Activated T-cell treated with anti-CD3 and anti-CD28 coated beads, Interleukin-2, amount 50 U/mL, for 4 hours (primary cell): ENCODE data around the gene PIWIL4. TPM values are rescaled to one million over a fixed set of nuclear protein-coding genes. Genes with fewer than 3 reads are reported as not detected.
"Not testable (repeated sequence)": the region's sequence is repeated elsewhere in the genome, so short reads cannot be mapped to it uniquely, and the experiment has no call there.

ENCODE experiments used
- ATAC-seq, 2 donors: fragments of 200-7000 bp; cut with Tn5 transposase; one replicate each; pipeline ENCODE4 v1.10.0; 2021
- DNase-seq: peaks from one replicate; pipeline ENCODE4 v3.0.0-alpha.2; 2020
- H3K27me3 Mint-ChIP-seq: one replicate; pipeline ENCODE4 v1.8.0; 2021; ENCODE audit warnings: low read depth, mixed read lengths
- H3K36me3 Mint-ChIP-seq: one replicate; pipeline ENCODE4 v1.8.0; 2022; ENCODE audit warnings: mixed read lengths; ENCODE audit not compliant: insufficient read depth
- H3K4me1 Mint-ChIP-seq: one replicate; pipeline ENCODE4 v1.8.0; 2021; ENCODE audit warnings: low read depth, mixed read lengths
- H3K4me3 Mint-ChIP-seq: one replicate; pipeline ENCODE4 v1.8.0; 2021; ENCODE audit warnings: mild to moderate bottlenecking, moderate library complexity, mixed read lengths
- H3K9me3 Mint-ChIP-seq: one replicate; pipeline ENCODE4 v1.8.0; 2021; ENCODE audit warnings: mixed read lengths
- total RNA-seq, 3 donors: library from RNA; stranded (reverse); gene quantifications; one replicate each; pipeline ENCODE4 v1.2.1, GENCODE V29; 2021

PIWIL4 gene
- total RNA-seq, 3 donors from 2014 or later, result 0.32 to 0.54 (median 0.33) TPM

DNA sequence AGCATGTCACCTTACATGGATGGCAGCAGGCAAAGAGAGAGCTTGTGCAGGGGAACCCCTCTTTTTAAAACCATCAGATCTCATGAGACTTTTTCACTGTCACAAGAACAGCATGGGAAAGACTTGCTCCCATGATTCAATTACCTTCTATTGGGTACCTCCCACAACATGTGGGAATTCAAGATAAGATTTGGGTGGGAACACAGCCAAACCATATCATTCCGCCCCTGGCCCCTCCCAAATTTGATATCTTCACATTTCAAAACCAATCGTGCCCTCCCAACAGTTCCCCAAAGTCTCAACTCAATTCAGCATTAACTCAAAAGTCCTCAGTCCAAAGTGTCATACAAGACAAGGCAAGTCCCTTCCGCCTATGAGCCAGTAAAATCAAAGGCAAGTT is 58.3 kb downstream of the PIWIL4 start:
- H3K36me3 Mint-ChIP-seq, H3K4me1 Mint-ChIP-seq, DNase-seq, H3K9me3 Mint-ChIP-seq, H3K4me3 Mint-ChIP-seq, H3K27me3 Mint-ChIP-seq, ATAC-seq: not testable (repeated sequence)

DNA sequence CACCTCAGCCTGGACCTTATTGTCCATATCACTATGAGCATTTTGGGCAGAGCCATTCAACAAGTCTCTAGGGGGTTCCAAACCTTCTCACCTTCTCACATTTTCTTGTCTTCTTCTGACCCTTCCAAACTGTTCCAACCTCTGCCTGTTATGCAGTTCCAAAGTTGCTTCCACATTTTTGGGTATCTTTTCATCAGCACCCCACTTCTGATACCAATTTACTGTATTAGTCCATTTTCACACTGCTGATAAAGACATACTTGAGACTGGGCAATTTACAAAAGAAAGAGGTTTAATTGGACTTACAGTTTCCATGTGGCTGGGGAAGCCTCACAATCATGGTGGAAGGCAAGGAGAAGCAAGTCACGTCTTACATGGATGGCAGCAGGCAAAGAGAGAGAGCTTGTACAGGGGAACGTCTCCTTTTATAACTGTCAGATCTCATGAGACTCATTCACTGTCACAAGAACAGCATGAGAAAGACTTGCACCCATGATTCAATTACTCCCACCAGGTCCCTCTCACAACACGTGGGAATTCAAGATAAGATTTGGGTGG is 59.9 kb downstream of the PIWIL4 start:
- H3K27me3 Mint-ChIP-seq, H3K36me3 Mint-ChIP-seq, ATAC-seq, H3K4me1 Mint-ChIP-seq, DNase-seq, H3K4me3 Mint-ChIP-seq, H3K9me3 Mint-ChIP-seq: not testable (repeated sequence)

DNA sequence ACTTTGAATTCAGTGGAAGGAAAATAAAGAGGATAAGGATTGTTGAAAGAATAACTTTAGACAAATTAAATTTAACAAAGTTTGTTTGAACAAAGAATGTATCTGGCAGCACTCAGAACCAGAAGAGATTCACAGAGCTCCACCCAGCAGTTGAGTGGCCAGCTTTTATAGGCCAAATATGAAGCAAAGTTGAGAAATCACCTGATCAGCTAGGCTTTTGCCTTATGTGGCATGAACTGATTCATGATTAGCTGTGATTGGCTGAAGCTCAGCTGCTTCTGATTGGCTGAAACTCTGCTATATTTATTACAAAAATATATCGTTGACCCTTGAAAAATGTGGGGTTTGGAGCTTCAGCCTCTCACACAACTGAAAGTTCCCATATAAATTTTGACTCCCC is 62.6 kb downstream of the PIWIL4 start:
- Mint-ChIP-seq H3K4me3 (no peak overlapping the region), H3K36me3 (no peaks in the 10 kb centered on the region), H3K4me1 (no peaks in the 10 kb centered on the region), H3K27me3 (peaks cover 8% of the 10 kb centered on the region), H3K9me3 (peaks cover 7% of the 10 kb centered on the region)
- no peak for ATAC-seq
- no peak for DNase-seq

DNA sequence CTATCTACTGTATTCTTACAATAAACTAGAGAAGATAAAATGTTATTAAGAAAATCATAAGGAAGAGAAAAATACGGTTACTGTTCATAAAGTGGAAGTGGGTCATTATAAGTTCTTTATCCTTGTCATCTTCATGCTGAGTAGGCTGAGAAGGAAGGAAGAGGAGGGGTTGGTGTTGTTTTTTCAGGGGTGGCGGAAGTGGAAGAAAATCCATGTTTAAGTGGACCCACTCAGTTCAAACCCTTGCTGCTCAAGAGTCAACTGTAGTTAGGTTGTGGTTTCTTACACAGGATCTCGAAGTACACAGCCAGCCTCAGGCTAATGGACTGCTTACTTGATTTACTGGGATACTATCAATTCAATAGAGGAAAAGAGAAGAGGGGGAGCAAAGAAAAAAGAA is 63.1 kb downstream of the PIWIL4 start:
- ATAC-seq (no peak), DNase-seq (no peak)
- Mint-ChIP-seq H3K9me3 (peaks cover 7% of the 10 kb centered on the region), H3K4me3 (no peak overlapping the region), H3K36me3 (no peaks in the 10 kb centered on the region), H3K4me1 (no peaks in the 10 kb centered on the region), H3K27me3 (peaks cover 7% of the 10 kb centered on the region)

DNA sequence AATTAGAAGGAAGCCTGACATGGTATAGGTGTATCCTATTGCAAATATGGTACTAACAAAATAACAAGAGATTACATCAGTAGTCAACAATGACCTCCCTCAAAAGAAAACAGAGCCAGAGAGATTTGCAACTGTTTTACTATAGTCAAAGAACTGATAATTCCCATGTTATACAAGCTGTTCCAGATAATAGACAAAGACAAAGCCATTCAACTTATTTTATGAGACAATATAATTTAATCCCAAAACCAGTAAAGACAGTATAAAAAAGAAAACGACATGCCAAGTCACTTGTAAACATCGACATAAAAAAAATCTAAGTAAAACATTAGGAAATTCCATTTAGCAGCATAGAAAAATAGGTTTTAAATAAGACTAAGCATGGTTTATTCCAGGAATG is 65.2 kb downstream of the PIWIL4 start:
- no peak overlapping the region for H3K4me3 Mint-ChIP-seq
- no peaks in the 10 kb centered on the region for H3K36me3 Mint-ChIP-seq
- no peak for DNase-seq
- no peak for ATAC-seq
- no peaks in the 10 kb centered on the region for H3K4me1 Mint-ChIP-seq
- H3K27me3 Mint-ChIP-seq, result no peaks in the 10 kb centered on the region
- no peaks in the 10 kb centered on the region for H3K9me3 Mint-ChIP-seq

DNA sequence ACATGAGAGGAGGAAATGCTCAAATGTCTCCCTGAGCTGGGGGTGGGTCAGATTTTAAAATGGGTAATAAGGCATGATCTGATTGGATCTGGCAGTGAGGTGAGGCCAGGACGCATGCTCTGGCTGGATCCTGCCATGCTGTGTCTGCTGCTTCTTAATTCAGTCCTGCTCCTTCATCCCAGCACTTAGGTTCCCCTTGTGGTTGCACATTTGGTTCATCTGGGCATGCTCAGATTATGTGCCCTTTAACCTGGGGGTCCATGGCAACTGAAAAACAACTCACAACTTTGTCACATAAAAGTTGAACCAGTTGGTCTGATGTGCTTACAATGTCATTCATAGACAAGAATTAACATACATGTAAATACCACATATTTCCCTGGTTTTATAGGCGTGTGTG is 67.9 kb downstream of the PIWIL4 start:
- DNase-seq (no peak), ATAC-seq (no peak)
- Mint-ChIP-seq H3K4me3 (no peak overlapping the region), H3K4me1 (peaks cover 3% of the 10 kb centered on the region), H3K36me3 (no peaks in the 10 kb centered on the region), H3K27me3 (no peaks in the 10 kb centered on the region), H3K9me3 (no peaks in the 10 kb centered on the region)

DNA sequence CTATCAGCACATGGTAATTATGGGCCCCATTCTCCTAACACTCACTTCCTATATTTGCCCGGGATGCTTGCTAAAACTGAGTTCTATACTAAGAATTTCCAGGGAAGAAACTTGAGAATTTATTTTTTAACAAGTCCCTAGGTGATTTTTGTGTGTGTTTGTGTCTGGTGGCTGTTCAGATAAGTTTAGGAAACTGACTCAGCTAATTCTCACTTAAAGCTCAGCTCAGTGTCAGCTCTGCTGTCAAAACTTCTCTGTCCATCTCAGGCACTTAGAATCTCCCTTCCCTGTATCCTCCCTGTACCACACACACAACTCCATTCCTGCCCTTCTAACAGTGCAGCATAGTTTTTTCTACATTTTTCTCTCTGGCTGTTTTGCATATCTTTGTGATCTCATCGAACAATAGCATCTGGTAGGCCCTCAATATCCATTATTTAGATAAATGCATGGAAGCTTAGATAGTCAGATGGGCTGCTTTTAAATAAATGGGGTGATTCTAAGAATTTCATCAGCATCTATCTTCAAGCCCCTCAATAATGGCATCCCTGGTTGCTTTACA is 69.3 kb downstream of the PIWIL4 start:
- no peak for DNase-seq
- H3K4me1 Mint-ChIP-seq, result peaks cover 3% of the 10 kb centered on the region

DNA sequence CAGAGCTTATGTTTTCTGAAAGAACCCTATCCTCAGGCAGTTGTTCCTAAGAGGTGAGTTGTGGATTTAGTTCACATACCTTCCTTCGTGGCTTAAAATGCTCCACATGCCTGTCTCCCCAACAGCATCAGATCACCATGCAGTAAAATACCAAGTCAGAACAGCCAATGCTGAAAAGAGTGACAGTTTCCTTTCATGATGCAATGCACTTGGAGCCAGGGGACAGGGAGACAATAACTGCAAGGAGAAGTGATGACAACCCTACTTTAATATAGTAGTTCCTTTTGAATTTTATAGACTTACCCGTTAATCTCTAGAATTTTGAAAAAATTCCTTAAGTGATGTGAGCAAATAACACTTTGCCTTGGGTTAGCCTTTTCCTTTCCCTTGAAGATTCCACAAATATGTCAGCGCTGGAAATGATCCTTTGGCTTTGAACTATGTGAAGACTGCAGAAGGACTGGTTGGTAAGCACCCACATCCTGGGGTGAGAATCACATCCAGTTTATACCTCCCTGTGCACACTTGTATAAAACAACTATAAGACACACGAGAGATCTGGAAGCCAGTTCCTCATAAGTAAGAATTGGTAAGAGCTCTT is 71.2 kb downstream of the PIWIL4 start:
- Mint-ChIP-seq H3K27me3 (no peaks in the 10 kb centered on the region), H3K4me1 (peaks cover 3% of the 10 kb centered on the region), H3K9me3 (no peaks in the 10 kb centered on the region), H3K36me3 (no peaks in the 10 kb centered on the region), H3K4me3 (no peak overlapping the region)
- ATAC-seq (no peak), DNase-seq (no peak)

More for the DNA sequence above, 69.3 kb downstream of the PIWIL4 start:
- no peak for ATAC-seq
- Mint-ChIP-seq H3K27me3 (no peaks in the 10 kb centered on the region), H3K36me3 (no peaks in the 10 kb centered on the region), H3K9me3 (no peaks in the 10 kb centered on the region), H3K4me3 (no peak overlapping the region)

DNA sequence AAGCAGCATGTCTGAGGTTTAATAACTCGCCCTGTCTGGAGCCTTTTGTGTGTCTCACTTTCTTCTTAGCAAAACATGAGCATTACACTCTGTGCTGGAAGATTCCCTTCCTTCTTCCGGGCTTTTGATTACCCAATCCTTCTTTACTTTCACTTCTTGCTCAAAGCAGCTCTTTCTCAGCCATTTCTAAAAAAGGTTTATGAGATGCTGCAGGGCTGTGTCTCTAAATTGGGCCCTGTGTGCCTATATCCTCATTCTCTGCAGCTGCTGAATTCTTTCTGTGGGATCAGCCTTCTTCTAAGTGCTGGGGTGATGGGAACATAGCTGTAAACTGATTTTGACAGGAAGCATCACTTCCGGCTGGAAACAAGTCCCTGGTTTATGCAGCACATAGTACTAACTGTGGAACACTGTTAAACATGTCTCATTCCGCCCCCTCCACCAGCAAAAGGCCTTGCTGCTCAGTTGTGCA is 71.8 kb downstream of the PIWIL4 start:
- H3K9me3 Mint-ChIP-seq, result no peaks in the 10 kb centered on the region
- H3K4me1 Mint-ChIP-seq, result peaks cover 3% of the 10 kb centered on the region
- DNase-seq, result no peak
- H3K4me3 Mint-ChIP-seq, result no peak overlapping the region
- no peaks in the 10 kb centered on the region for H3K27me3 Mint-ChIP-seq
- ATAC-seq, result no peak
- H3K36me3 Mint-ChIP-seq, result no peaks in the 10 kb centered on the region

DNA sequence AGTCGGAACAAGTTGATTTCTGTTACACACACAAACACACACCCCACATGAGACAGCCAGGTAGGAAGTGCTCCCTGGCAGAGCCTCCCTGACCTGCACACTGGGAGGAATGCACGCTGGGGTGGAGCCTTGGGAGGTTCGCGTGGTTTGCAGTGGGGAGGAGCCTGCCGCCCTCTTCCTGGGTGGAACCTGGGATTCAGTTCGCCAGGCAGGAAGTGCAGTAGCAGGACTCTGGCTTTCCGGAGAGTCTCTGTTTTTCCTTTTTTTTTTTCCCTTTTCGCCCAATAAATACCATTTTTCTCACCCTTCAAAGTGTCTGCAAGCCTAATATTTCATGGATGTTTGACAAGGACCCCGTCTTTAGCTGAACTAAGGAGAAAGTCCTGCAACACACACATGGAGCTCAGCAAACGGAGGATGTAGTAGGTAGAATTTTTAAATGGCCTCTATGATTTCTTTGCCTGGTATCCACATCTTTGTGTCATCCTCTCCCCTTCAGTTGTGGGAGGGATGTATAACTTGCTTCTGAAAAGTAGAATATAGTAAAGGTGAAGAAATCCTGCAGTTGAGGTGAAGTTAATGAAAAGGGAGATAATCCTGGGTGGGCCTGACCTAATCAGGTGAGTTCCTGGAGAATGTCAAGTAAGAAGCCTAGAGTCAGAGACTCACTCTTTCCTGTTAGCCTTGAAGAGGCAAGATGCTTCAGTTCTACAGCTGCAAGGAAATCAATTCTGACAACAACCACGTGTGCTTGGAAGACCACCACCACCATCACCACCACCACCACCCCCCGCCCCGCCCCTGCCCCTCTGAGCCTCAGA is 72.9 kb downstream of the PIWIL4 start:
- Mint-ChIP-seq H3K9me3 (no peaks in the 10 kb centered on the region), H3K4me3 (no peak overlapping the region), H3K36me3 (no peaks in the 10 kb centered on the region), H3K27me3 (no peaks in the 10 kb centered on the region), H3K4me1 (peaks cover 3% of the 10 kb centered on the region)
- ATAC-seq (no peak), DNase-seq (no peak)

DNA sequence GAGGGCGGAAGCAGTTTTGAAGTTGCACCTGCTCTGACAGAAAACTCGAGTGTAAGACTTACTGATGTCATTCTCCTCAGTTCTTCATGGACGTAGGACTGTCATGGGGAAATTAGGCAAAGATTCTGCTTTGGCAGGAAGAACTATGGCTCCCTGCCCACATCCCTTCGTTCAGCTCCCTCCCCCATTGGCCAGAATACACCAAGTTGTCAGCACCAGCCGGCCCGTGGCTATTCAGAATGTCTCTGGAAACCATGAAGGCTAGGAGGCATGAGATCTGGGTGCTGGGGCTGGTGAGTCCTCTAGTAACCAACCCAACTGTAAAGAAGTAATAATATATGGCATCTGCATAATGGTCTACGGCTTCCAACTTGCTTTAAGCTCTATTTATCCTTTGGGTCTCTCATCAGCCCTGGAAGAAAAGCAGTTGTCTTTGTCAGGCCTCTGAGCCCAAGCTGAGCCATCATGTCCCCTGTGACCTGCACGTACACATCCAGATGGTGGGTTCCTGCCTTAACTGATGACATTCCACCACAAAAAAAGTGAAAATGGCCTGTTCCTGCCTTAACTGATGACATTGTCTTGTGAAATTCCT is 74.1 kb downstream of the PIWIL4 start:
- Mint-ChIP-seq H3K9me3 (no peaks in the 10 kb centered on the region), H3K4me3 (no peak overlapping the region), H3K27me3 (no peaks in the 10 kb centered on the region), H3K36me3 (no peaks in the 10 kb centered on the region), H3K4me1 (peaks cover 3% of the 10 kb centered on the region)
- ATAC-seq (no peak), DNase-seq (no peak)

DNA sequence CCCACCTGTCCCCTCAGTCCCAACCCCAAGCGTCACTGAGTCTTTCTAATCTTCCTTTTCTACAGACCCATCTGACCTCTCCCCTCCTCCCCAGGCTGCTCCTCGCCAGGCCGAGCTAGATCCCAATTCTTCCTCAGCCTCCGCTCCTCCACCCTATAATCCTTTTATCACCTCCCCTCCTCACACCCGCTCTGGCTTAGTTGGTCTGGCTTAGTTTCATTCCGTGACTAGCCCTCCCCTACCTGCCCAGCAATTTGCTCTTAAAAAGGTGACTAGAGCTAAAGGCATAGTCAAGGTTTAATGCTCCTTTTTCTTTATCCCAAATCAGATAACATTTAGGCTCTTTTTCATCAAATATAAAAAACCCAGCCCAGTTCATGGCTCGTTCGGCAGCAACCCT is 76.0 kb downstream of the PIWIL4 start:
- H3K4me1 Mint-ChIP-seq, H3K9me3 Mint-ChIP-seq, H3K27me3 Mint-ChIP-seq, DNase-seq, H3K36me3 Mint-ChIP-seq, ATAC-seq, H3K4me3 Mint-ChIP-seq: not testable (repeated sequence)

DNA sequence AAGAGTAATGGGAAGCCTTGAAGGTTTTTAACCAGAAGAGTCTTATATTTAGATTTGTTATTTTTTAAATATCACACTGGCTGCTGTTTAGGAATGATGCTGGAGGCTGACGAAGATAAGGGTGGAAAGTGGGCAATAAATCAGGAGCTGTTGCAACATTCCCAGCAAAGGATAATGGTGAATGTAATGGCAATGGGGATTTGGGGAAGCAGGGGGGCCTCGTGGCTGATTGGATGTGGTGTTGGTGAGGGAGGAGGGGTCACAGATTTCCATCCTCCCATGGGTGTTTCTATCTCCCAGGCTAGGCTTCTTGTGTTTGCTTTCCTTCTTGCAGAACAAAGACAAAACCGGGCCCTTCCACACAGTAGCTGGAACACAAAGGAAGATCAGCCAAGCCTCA is 80.8 kb downstream of the PIWIL4 start:
- Mint-ChIP-seq H3K9me3 (no peaks in the 10 kb centered on the region), H3K4me3 (no peak overlapping the region), H3K27me3 (peaks cover 10% of the 10 kb centered on the region), H3K36me3 (no peaks in the 10 kb centered on the region), H3K4me1 (no peaks in the 10 kb centered on the region)
- DNase-seq, result no peak
- no peak for ATAC-seq

DNA sequence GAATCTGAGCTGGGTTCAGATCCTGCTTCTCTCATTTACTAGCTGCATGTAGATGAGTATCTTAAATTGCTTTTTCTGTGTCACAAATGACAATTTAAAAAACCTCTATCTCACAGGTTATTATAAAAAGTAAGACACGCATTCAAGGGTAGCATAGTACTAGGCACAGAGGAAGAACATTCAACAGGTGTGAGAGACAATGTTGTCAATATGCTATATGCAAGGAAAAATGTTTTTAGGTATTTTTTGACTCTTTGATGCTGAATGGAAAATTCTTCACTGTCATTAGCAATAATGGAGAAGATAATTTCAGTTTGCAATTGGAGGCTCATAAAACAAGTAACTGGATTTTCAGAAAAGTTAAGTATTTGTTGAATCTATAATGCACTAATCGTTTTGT is 81.6 kb downstream of the PIWIL4 start:
- peaks cover 10% of the 10 kb centered on the region for H3K27me3 Mint-ChIP-seq
- H3K9me3 Mint-ChIP-seq, result no peaks in the 10 kb centered on the region
- H3K36me3 Mint-ChIP-seq, result no peaks in the 10 kb centered on the region
- DNase-seq (no peak), ATAC-seq (no peak)
- no peak overlapping the region for H3K4me3 Mint-ChIP-seq
- H3K4me1 Mint-ChIP-seq, result no peaks in the 10 kb centered on the region
